Esophagus squamous epithelium (tissue), 5 donors: Measurements from ENCODE around the gene ATP5PB. TPM values are rescaled to one million over a fixed set of nuclear protein-coding genes. Genes with fewer than 3 reads are reported as not detected.
A peak's percentile ranks its signal among the peaks of the same experiment; 100 is the strongest.

Source experiments
- DNase-seq: peaks from one replicate; lab custom pipeline; 2025; lab: John Stamatoyannopoulos, UW
- H3K27ac ChIP-seq, 4 donors: fragments of 200-600 bp; sonication (generic); one replicate each; pipeline ENCODE4 v1.5.1; 2016 to 2019; ENCODE audit warnings: mild to moderate bottlenecking in 1 of 4
- H3K27me3 ChIP-seq, 4 donors: fragments of 200-600 bp; sonication (generic); 1 replicate in 3 of 4; 2 replicates in 1 of 4; pipeline versions ENCODE4 v1.5.1 to v1.6.0; 2017 to 2021; ENCODE audit warnings: antibody characterized with exemption in 1 of 4
- H3K36me3 ChIP-seq, 3 donors: fragments of 200-600 bp; sonication (generic); one replicate each; pipeline ENCODE4 v1.5.1; 2016 to 2019
- H3K4me1 ChIP-seq, 3 donors: fragments of 200-600 bp; sonication (generic); one replicate each; pipeline ENCODE4 v1.5.1; 2017 to 2019
- H3K4me3 ChIP-seq, 4 donors: fragments of 200-600 bp; sonication (generic); 1 replicate in 3 of 4; 2 replicates in 1 of 4; pipeline ENCODE4 v1.5.1; 2016 to 2019; ENCODE audit warnings: mild to moderate bottlenecking in 2 of 4, moderate library complexity in 1 of 4
- H3K9me3 ChIP-seq, 3 donors: fragments of 200-600 bp; sonication (generic); one replicate each; pipeline ENCODE4 v1.5.1; 2016 to 2019
- CTCF ChIP-seq, 6 experiments: fragments of 450-650 bp in 4 of 6; fragments of 200-600 bp in 2 of 6; sonication (generic) in 2 of 6; IDR thresholded peaks; one replicate each; pipeline ENCODE4 v1.5.1; 2016 to 2019; ENCODE audit warnings: antibody characterized with exemption in 6 of 6, mild to moderate bottlenecking in 4 of 6, moderate library complexity in 4 of 6
- POLR2A ChIP-seq, 4 donors: fragments of 450-650 bp; IDR thresholded peaks; one replicate each; pipeline ENCODE4 v1.6.1; 2017; ENCODE audit warnings: antibody characterized with exemption in 4 of 4, mild to moderate bottlenecking in 4 of 4, moderate library complexity in 3 of 4
- WGBS, 2 donors: methylation state at CpG; one replicate each; pipeline ENCODE4 v1.1.5; 2018; 5-methylcytosine and 5-hydroxymethylcytosine counted together
- intact Hi-C: fragments of 100-400 bp; cut with DNase I; formaldehyde crosslinking; loops from one replicate; pipeline ENCODE4 v1.15.0; 2022
- small RNA-seq, 4 donors: library from RNA; depleted of rRNA; stranded (forward); fragments of <200 nt; gene quantifications; one replicate each; pipeline ENCODE3, GENCODE V24; 2016
- total RNA-seq, 4 donors: library from RNA; depleted of rRNA; stranded (reverse); fragments of >200 nt; gene quantifications; one replicate each; pipeline ENCODE4 v1.1.0, GENCODE V29; 2016
- donor health status: DM: yes; HTN: yes; CAD: no.

ATP5PB gene
- total RNA-seq, 4 donors from 2014 or later, result 201 to 318 (median 243) TPM

- Histone ChIP-seq H3K9me3 (no peaks in the 10 kb centered on the region), H3K27me3 (no peaks in the 10 kb centered on the region), H3K4me3 (peak overlapping the region; percentile 11 to 59 (median 38)), H3K36me3 (no peaks in the 10 kb centered on the region), H3K4me1 (peaks cover 14 to 48% (median 31%) of the 10 kb centered on the region in 3 donors), H3K27ac (peak overlapping the region; percentile 85 to 98 (median 95))
- TF ChIP-seq POLR2A (IDR thresholded peaks at IDR 0.05) (peak in 2 of 4 donors; percentile 15 to 25), CTCF (IDR thresholded peaks at IDR 0.05) (no peak)
- peak; percentile 31 for DNase-seq
- 9 to 17% methylated on average over 8 to 9 of the region's 15 CpGs for WGBS, 2 donors
- intact Hi-C loops, result loop anchor here (5.0 to 10.0 kb wide), 2 partner anchors 150 to 237 kb away; no protein-coding TSS in a partner anchor
Observed at GRCh38 chr1:111507411-111508201, 58.3 kb downstream of the ATP5PB start.

DNA sequence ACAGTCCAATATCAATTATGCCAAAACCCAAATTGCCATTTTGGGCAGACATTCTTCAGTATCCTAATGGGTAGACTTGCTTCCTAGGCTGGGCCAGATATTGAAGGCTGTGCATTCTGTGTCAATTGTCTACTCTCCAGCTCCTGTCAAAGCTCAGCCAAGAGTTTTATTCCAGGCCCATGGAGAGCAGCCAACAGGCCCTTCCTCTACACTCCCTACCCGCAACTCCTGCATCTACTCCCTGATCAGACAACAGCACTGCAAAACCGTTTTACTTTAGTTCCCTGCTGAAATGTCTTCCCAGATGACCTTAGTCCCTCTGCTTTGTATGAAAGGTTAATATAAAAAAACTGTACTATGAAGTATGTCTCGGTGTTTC, 60.7 kb downstream of the ATP5PB start:
- no peak for DNase-seq
- H3K36me3 ChIP-seq, result no peaks in the 10 kb centered on the region
- peaks cover 18 to 64% (median 31%) of the 10 kb centered on the region in 3 donors for H3K4me1 ChIP-seq
- intact Hi-C loops, result loop anchor here (5.0 to 10.0 kb wide), 2 partner anchors 147 to 235 kb away; no protein-coding TSS in a partner anchor
- H3K9me3 ChIP-seq, result no peaks in the 10 kb centered on the region
- no peak overlapping the region for H3K4me3 ChIP-seq
- H3K27me3 ChIP-seq, result no peaks in the 10 kb centered on the region
- no peak for TF ChIP-seq POLR2A (IDR thresholded peaks at IDR 0.05)
- TF ChIP-seq CTCF (IDR thresholded peaks at IDR 0.05), result no peak
- 46 to 55% methylated on average over 3 of the region's 3 CpGs for WGBS, 2 donors
- peak overlapping the region in 3 of 4 donors; percentile 36 to 98 (median 95) for H3K27ac ChIP-seq

DNA sequence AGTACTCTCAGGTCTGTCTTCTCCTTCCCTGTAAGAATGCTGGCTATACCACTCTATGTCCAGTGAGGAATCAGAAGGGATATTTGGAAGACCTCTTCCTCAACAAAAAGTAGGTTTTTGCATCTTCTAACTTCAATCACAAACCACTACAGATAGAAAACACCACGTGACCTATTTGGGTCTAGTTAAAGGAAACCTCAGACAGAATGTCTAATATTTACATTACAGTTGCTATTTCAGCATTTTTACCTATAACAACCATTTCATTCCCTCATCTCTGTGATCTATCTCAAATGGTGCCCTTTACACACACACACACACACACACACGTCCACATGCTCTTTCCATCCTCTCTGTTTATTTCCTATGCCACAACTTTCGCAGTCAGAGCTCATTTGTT, 62.1 kb downstream of the ATP5PB start:
- Histone ChIP-seq H3K9me3 (no peaks in the 10 kb centered on the region), H3K4me1 (peaks cover 30 to 70% (median 43%) of the 10 kb centered on the region in 3 donors), H3K27me3 (peaks cover 0 to 9% (median 0%) of the 10 kb centered on the region in 4 donors), H3K4me3 (no peak overlapping the region), H3K36me3 (no peaks in the 10 kb centered on the region), H3K27ac (no peak overlapping the region)
- 63 to 73% methylated on average over 3 of the region's 3 CpGs for WGBS, 2 donors
- intact Hi-C loops, result no loop called here
- TF ChIP-seq POLR2A (IDR thresholded peaks at IDR 0.05) (no peak), CTCF (IDR thresholded peaks at IDR 0.05) (no peak)
- no peak for DNase-seq

Small RNA genes within 50 kb of the gene (small RNA-seq; reads per million reads assigned to genes)
- gene RF00019, result 0 reads per million in 4 donors
- gene RNU6-792P, result 0 reads per million in 4 donors

Other genes starting within 250 kb of the ATP5PB start
- gene DENND2D, start 248.8 kb upstream of the ATP5PB start, total RNA-seq, result 10 to 100 TPM; 55.3 to 73.3 (median 66.5) TPM
- gene CHI3L2, start 221.8 kb upstream of the ATP5PB start, total RNA-seq, result 10 to 100 TPM in 1 of 4 donors, 1 to 10 TPM in 2, under 1 TPM in 1; 0.57 to 42.4 (median 1.8) TPM
- not detected for gene CHIA, start 158.6 kb upstream of the ATP5PB start, total RNA-seq
- gene OVGP1, start 21.7 kb upstream of the ATP5PB start, total RNA-seq, result 1 to 10 TPM in 2 of 4 donors, under 1 TPM in 2; 0.41 to 5.0 (median 1.1) TPM
- 10 to 100 TPM; 28.7 to 44.3 (median 38.7) TPM for gene WDR77, start 208 bp upstream of the ATP5PB start, total RNA-seq
- gene C1orf162, start 24.5 kb downstream of the ATP5PB start, total RNA-seq, result 10 to 100 TPM in 2 of 4 donors, 1 to 10 TPM in 2; 1.8 to 15.8 (median 8.6) TPM
- gene ADORA3, start 54.2 kb downstream of the ATP5PB start, total RNA-seq, result 1 to 10 TPM in 2 of 4 donors, under 1 TPM in 2; 0.27 to 6.9 (median 3.1) TPM
- 1 to 10 TPM in 2 of 4 donors, not detected in 2; 2.9 to 3.2 TPM for gene TMIGD3, start 54.2 kb downstream of the ATP5PB start, total RNA-seq
- 100 to 1,000 TPM in 1 of 4 donors, 10 to 100 TPM in 3; 24.3 to 111 (median 43.3) TPM for gene RAP1A, start 170.3 kb downstream of the ATP5PB start, total RNA-seq